ENCODE results near the gene RASL12.
"Not testable (repeated sequence)": the region's sequence is repeated elsewhere in the genome, so short reads cannot be mapped to it uniquely, and the experiment has no call there.

RASL12 gene

GRCh38 chr15:65032801-65033537, 34.8 kb downstream of the RASL12 start:
- in situ Hi-C loops (cut with HindIII; ENCODE audit: low sequenced_read_pairs): no loop called here

GRCh38 chr15:65029736-65030208, 38.0 kb downstream of the RASL12 start:
- in situ Hi-C loops (cut with HindIII; ENCODE audit: low sequenced_read_pairs): no loop called here

DNA sequence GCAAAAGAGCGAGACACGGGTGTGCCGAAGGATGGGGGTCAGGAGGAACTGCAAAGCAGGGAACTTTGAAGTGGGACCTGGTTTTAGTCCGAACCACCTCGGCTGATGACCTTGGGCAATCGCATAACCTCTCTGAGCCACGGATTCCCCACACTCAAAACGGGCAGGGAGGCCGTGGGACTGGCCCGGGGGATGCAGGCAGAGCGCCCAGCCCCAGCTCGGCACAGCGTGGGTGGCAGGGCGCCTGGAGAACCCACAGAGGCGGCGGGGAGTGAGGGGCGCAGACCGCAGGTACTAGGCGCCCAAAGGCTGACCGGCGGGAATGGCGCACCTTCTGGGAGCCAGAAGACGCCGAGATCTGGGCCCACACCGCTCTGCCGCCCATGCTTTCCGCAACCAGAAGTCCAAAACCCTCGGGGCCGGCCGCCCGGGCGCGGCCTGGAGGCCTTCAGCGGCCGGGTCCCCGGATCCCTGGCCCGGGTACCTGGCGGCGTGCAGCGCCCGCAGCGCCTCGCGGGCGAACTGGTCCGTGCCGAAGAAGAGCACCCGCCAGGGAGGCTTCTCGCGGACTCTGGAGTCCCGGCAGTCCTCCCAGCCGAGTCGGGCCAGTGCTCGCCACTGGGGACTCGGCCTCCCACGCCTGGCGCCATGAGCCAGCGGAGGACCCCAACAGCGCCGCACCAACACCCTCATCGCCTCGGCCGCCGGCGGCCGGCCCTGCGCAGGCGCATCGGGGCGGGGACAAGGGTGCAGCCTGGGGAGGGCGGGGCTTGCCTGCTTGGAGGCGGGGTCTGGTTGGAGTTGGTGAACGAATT, 38.7 kb downstream of the RASL12 start, which contains the start of gene MTFMT:
TSS of gene MTFMT (minus strand) at position 719 of the 815 bp plus-strand sequence. CDS start at position 693, 26 bp downstream.
- in situ Hi-C loops (cut with HindIII; ENCODE audit: low sequenced_read_pairs): no loop called here

DNA sequence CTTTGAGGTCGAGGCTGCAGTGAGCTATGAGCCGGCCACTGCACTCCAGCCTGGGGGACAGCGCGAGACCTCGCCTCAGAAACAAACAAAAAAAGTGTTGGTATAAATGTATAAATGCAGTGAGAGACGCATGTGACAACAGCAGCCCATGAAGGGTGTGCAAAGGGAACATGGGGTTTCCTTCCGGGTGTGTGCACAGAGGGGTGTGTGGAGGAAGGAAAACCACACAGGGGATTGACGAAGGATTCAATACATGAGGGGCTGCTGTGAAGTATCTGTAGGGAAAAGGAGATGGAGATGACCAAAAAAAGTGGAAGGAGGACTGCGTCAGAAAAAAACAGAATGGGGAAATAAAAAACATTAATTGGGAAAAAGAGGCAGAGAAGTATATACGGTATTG, 39.5 kb downstream of the RASL12 start:
- in situ Hi-C loops (cut with HindIII; ENCODE audit: low sequenced_read_pairs): no loop called here

DNA sequence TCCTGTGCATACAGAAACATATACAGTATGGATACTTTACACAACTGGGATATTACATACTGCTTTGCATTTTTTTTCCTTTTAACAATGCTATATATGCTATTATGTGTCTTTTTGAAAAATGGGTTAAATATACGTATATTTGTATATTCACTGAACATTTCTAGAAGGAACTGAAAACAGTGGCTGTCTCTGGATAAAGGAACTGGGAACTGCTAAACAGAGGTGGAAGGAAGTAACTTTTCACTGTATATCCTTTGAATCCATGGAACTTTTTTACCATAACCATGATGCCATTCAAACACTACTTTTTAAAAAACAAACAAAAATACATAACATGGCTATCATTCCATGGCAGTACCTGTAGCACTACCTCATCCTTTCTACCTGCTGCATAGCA, 40.2 kb downstream of the RASL12 start:
- in situ Hi-C loops (cut with HindIII; ENCODE audit: low sequenced_read_pairs): no loop called here

DNA sequence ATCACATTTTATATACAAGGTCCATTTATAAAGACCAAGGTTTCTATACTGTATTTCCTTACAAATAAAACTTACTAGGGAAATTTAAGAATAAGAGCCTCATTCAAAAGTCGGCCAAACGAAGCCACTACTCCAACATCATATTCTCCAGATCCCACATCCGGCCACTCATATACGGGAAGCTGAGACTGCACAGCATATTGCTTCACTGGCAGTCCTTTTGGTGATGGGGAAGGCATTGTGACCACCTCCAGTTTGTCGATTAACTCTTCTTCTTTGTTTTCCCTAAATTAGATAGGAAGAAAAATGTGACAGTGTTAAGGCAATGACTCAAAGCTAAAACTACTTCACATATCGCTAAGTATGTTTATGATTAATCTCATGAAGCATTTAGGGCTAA, 41.0 kb downstream of the RASL12 start:
- in situ Hi-C loops (cut with HindIII; ENCODE audit: low sequenced_read_pairs): no loop called here

GRCh38 chr15:65021488-65021887, 46.3 kb downstream of the RASL12 start:
- in situ Hi-C loops (cut with HindIII; ENCODE audit: low sequenced_read_pairs): no loop called here

DNA sequence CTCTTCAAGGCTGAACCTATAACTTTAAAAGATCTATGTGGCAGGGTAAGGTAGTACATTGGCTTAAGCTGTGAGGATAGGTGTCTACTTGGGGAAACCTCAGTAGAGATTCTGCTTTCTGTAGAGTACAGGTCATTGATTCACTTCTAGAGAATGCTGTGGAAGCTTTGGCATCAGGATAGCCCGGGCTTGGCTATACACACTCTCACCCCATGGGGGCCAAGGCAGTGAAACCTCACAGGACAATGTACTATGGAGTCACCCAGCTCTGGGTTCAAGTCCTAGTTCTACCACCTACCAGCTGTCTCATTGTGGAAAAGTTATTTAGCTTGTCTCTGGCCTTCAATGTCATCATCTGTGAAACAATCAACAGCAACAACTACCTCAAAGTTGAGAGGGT, 47.4 kb downstream of the RASL12 start:
- in situ Hi-C loops (cut with HindIII; ENCODE audit: low sequenced_read_pairs): no loop called here

GRCh38 chr15:65011198-65011597, 56.6 kb downstream of the RASL12 start:
- in situ Hi-C loops (cut with HindIII; ENCODE audit: low sequenced_read_pairs): not testable (repeated sequence)

DNA sequence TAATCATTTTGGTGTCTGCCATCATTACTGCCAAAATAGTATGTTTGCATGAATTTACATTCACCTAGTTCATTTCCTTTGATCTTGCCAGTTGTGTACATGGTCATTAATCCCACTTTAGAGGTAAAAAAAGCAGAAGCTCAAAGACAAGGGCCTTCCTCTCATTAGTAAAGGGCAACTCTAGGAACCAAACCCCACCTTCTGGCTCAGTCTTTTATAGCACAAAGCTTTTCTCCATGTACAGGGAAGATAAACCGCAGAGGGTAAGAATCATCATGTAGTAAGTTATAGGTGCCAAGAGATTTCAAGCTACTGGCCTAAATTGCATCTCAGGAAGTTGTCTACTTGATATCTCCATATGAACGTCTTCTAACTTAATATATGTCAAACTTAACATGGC, 58.8 kb downstream of the RASL12 start:
- in situ Hi-C loops (cut with HindIII; ENCODE audit: low sequenced_read_pairs): no loop called here

- in situ Hi-C loops (cut with HindIII; ENCODE audit: low sequenced_read_pairs): no loop called here
Measured at GRCh38 chr15:65006876-65007275, 60.9 kb downstream of the RASL12 start.

DNA sequence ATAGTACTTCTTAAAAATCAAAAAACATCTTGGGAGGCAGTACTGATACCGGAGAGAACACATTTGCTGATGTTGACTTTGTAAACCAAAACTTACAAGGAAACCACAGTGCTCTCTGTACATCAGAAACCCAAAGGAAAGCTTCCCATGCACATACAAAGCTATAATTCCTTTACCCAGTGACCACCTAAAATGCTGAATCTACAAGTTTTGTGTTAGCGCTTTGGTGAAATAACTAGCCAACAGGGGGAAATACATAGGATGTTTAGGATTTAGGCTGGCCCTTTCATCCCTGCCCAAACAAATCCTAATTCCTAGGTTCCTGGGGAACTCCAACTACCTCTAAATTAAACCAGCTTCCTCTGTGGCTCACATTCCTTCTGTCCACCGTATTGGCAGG, 62.8 kb downstream of the RASL12 start:
- in situ Hi-C loops (cut with HindIII; ENCODE audit: low sequenced_read_pairs): no loop called here

Data from endothelial cell of hepatic sinusoid (primary cell).